H1 (cell line): ENCODE data around the gene HMOX2. TPM values are rescaled to one million over a fixed set of nuclear protein-coding genes. Genes with fewer than 3 reads are reported as not detected.

Experiments used
- CTCF ChIA-PET: fragments of 300-600 bp; sonication (Branson Sonifier 250); formaldehyde crosslinking; loops from one replicate; lab custom pipeline; 2021; ENCODE audit not compliant: partially characterized antibody; lab: Charles Lee
- POLR2A ChIA-PET: fragments of 300-600 bp; sonication (Branson Sonifier 250); formaldehyde crosslinking; loops from one replicate; lab custom pipeline; 2021; ENCODE audit warnings: inconsistent platforms; ENCODE audit not compliant: partially characterized antibody; lab: Charles Lee
- DNase-seq, 2 experiments: peaks; one replicate each; pipeline versions ENCODE4 v3.0.0 to v3.0.0-alpha.2; 2010 to 2022; ENCODE audit warnings: low spot score in 2 of 2, low read depth in 1 of 2, mixed read lengths in 1 of 2
- FAIRE-seq: peaks from 2 replicates; lab custom pipeline; 2011; peaks lifted over from hg19 to GRCh38; lab: Jason Lieb, UNC
- H2AFZ ChIP-seq: 2 replicates; pipeline ENCODE4 v1.8.1; 2012; ENCODE audit warnings: low read length, inconsistent platforms
- H2AK5ac ChIP-seq: 2 replicates; pipeline ENCODE4 v1.6.1; 2013; ENCODE audit warnings: low read depth, low read length
- H2BK120ac ChIP-seq: replicated peaks from 2 replicates; pipeline ENCODE3; 2013; ENCODE audit warnings: low read depth, low read length, inconsistent platforms
- H2BK12ac ChIP-seq: 2 replicates; pipeline ENCODE4 v1.6.1; 2013; ENCODE audit warnings: low read depth, low read length
- H2BK15ac ChIP-seq: 2 replicates; pipeline ENCODE4 v1.6.1; 2013; ENCODE audit warnings: low read length
- H2BK20ac ChIP-seq: 2 replicates; pipeline ENCODE4 v1.6.1; 2013; ENCODE audit warnings: low read length
- H2BK5ac ChIP-seq: 2 replicates; pipeline ENCODE4 v1.6.1; 2013; ENCODE audit warnings: low read depth, low read length
- H3K14ac ChIP-seq: 2 replicates; pipeline ENCODE4 v1.6.1; 2013; ENCODE audit warnings: inconsistent platforms; ENCODE audit not compliant: insufficient read length
- H3K18ac ChIP-seq: 2 replicates; pipeline ENCODE4 v1.6.1; 2013; ENCODE audit warnings: low read length; ENCODE audit errors: extremely low read depth
- H3K23ac ChIP-seq: 2 replicates; pipeline ENCODE4 v1.6.1; 2013; ENCODE audit warnings: inconsistent platforms; ENCODE audit not compliant: insufficient read length
- H3K23me2 ChIP-seq: 2 replicates; pipeline ENCODE4 v1.6.1; 2013; ENCODE audit warnings: low read depth, low read length
- H3K27ac ChIP-seq: 2 replicates; pipeline ENCODE4 v1.6.1; 2011; ENCODE audit warnings: low read depth, low read length, inconsistent platforms
- H3K27me3 ChIP-seq, 4 experiments: replicated peaks in 1 of 4; 1 replicate in 1 of 4; 2 replicates in 3 of 4; pipeline versions ENCODE4 v1.6.1 to v1.8.1; 2011 to 2013; ENCODE audit warnings: low read length in 3 of 4, mild to moderate bottlenecking in 3 of 4, inconsistent platforms in 2 of 4, mixed read lengths in 2 of 4, moderate library complexity in 1 of 4; ENCODE audit not compliant: control insufficient read depth in 3 of 4, insufficient read depth in 3 of 4; ENCODE audit errors: extremely low read depth in 1 of 4
- H3K36me3 ChIP-seq, 4 experiments: 2 replicates each; pipeline versions ENCODE4 v1.6.1 to v1.8.1; 2011 to 2013; ENCODE audit warnings: mild to moderate bottlenecking in 4 of 4, low read length in 3 of 4, moderate library complexity in 2 of 4, control low read depth in 1 of 4, inconsistent platforms in 1 of 4; ENCODE audit not compliant: insufficient read depth in 4 of 4, control insufficient read depth in 2 of 4
- H3K4ac ChIP-seq: replicated peaks from 2 replicates; pipeline ENCODE3; 2013; ENCODE audit warnings: low read length, low read depth, mixed read lengths, inconsistent platforms; ENCODE audit not compliant: insufficient read length
- H3K4me1 ChIP-seq, 4 experiments: replicated peaks in 1 of 4; 1 replicate in 1 of 4; 2 replicates in 3 of 4; pipeline versions ENCODE4 v1.6.1 to v1.8.1; 2011 to 2013; ENCODE audit warnings: low read length in 3 of 4, inconsistent platforms in 2 of 4, mixed read lengths in 1 of 4; ENCODE audit not compliant: insufficient read depth in 4 of 4, control insufficient read depth in 3 of 4
- H3K4me2 ChIP-seq, 2 experiments: 2 replicates each; pipeline versions ENCODE4 v1.6.1 to v1.8.1; 2011 to 2013; ENCODE audit warnings: low read depth in 2 of 2, low read length in 2 of 2, control low read depth in 1 of 2, inconsistent platforms in 1 of 2, mild to moderate bottlenecking in 1 of 2; ENCODE audit not compliant: insufficient read depth in 1 of 2
- H3K4me3 ChIP-seq, 4 experiments: fragments of 200-600, 300-600 bp in 1 of 4; sonication (generic), shearing (Covaris generic), sonication (Bioruptor Twin) in 1 of 4; 2 replicates each; pipeline versions ENCODE4 v1.5.1 to v1.8.1; 2011 to 2016; ENCODE audit warnings: low read length in 4 of 4, low read depth in 3 of 4, control low read depth in 2 of 4, inconsistent platforms in 2 of 4, mild to moderate bottlenecking in 2 of 4, mixed read lengths in 1 of 4, moderate library complexity in 1 of 4; ENCODE audit not compliant: insufficient read depth in 2 of 4; ENCODE audit errors: extremely low read depth in 1 of 4
- H3K56ac ChIP-seq: replicated peaks from 2 replicates; pipeline ENCODE3; 2013; ENCODE audit warnings: low read depth, mild to moderate bottlenecking, mixed read lengths, low read length, inconsistent platforms; ENCODE audit not compliant: insufficient read length
- H3K79me1 ChIP-seq: 2 replicates; pipeline ENCODE4 v1.6.1; 2013; ENCODE audit warnings: low read depth, low read length, control low read depth
- H3K79me2 ChIP-seq, 2 experiments: 2 replicates each; pipeline versions ENCODE4 v1.6.1 to v1.8.1; 2012 to 2013; ENCODE audit warnings: low read length in 2 of 2, mild to moderate bottlenecking in 2 of 2, inconsistent platforms in 1 of 2; ENCODE audit not compliant: insufficient read depth in 2 of 2, control insufficient read depth in 1 of 2
- H3K9ac ChIP-seq, 4 experiments: replicated peaks in 1 of 4; 1 replicate in 1 of 4; 2 replicates in 3 of 4; pipeline versions ENCODE4 v1.6.1 to v1.8.1; 2011 to 2013; ENCODE audit warnings: low read depth in 3 of 4, low read length in 3 of 4, control low read depth in 2 of 4, mild to moderate bottlenecking in 2 of 4, moderate library complexity in 2 of 4, inconsistent platforms in 1 of 4; ENCODE audit errors: extremely low read depth in 1 of 4
- H3K9me3 ChIP-seq, 2 experiments: 2 replicates each; pipeline versions ENCODE4 v1.6.1 to v1.8.1; 2012 to 2013; ENCODE audit warnings: mild to moderate bottlenecking in 2 of 2, moderate library complexity in 2 of 2, control low read depth in 1 of 2, inconsistent platforms in 1 of 2, low read depth in 1 of 2, low read length in 1 of 2, mixed read lengths in 1 of 2; ENCODE audit not compliant: insufficient read depth in 2 of 2
- H4K20me1 ChIP-seq, 2 experiments: replicated peaks in 1 of 2; 2 replicates each; pipeline versions ENCODE3 to v1.8.1; 2011 to 2013; ENCODE audit warnings: inconsistent platforms in 2 of 2, low read length in 2 of 2, mild to moderate bottlenecking in 1 of 2; ENCODE audit not compliant: insufficient read depth in 2 of 2, control insufficient read depth in 1 of 2
- H4K5ac ChIP-seq: 2 replicates; pipeline ENCODE4 v1.6.1; 2013; ENCODE audit warnings: low read length, low read depth, mixed read lengths, inconsistent platforms; ENCODE audit not compliant: insufficient read length
- H4K8ac ChIP-seq: 2 replicates; pipeline ENCODE4 v1.8.0; 2013; ENCODE audit warnings: mild to moderate bottlenecking, moderate library complexity, low read length, inconsistent platforms; ENCODE audit not compliant: insufficient read depth; ENCODE audit errors: extremely low read depth
- H4K91ac ChIP-seq: replicated peaks from 2 replicates; pipeline ENCODE3; 2013; ENCODE audit warnings: low read length, mixed read lengths, inconsistent platforms; ENCODE audit not compliant: insufficient read length
- HDAC2 ChIP-seq, 2 experiments: fragments of 300-600 bp in 1 of 2; sonication (generic) in 1 of 2; IDR thresholded peaks; 2 replicates each; pipeline ENCODE4 v1.6.1; 2011 to 2012; ENCODE audit warnings: low read depth in 2 of 2, low read length in 2 of 2, mild to moderate bottlenecking in 2 of 2, moderate library complexity in 2 of 2, borderline replicate concordance in 1 of 2, inconsistent platforms in 1 of 2
- WGBS, 2 experiments: shearing (Covaris generic) in 1 of 2; methylation state at CpG; one replicate each; pipeline versions ENCODE4 v1.1.6 to v1.1.7; 2013 to 2015; ENCODE audit warnings: low lambda C conversion rate in 2 of 2, mixed read lengths in 2 of 2, inconsistent platforms in 1 of 2, low coverage in 1 of 2, missing lambda C conversion rate in 1 of 2; ENCODE audit not compliant: insufficient replicate concordance in 2 of 2, insufficient coverage in 1 of 2, insufficient read length in 1 of 2; ENCODE audit errors: extremely low coverage in 1 of 2, missing lambda C conversion rate in 1 of 2; 5-methylcytosine and 5-hydroxymethylcytosine counted together
- polyA plus RNA-seq, 7 experiments: library from polyadenylated mRNA; depleted of rRNA in 3 of 7; stranded (reverse) in 5 of 7; unstranded in 2 of 7; fragments of >200 nt in 5 of 7; fragments of 200-250 nt in 2 of 7; gene quantifications; 1 replicate in 5 of 7; 2 replicates in 1 of 7; 4 replicates in 1 of 7; pipeline versions ENCODE4 v1.2.1 to v1.2.3, GENCODE V29; 2011 to 2013; ENCODE audit warnings: missing spikeins in 2 of 7, mixed read lengths in 2 of 7
- total RNA-seq: library from RNA; stranded (reverse); fragmentation: NEBNext Ultra II Directional; extraction: Animal tissue kit (Norgen Biotek cat#: 25700); gene quantifications from 2 replicates; pipeline ENCODE4 v1.2.1, GENCODE V29; 2021

Gene HMOX2
- total and polyA plus RNA-seq, 2 of the 8 experiments (the other 6 are each of a cell fraction or from before 2014, with no cell fraction given): 36.5 to 48.4 TPM

DNA sequence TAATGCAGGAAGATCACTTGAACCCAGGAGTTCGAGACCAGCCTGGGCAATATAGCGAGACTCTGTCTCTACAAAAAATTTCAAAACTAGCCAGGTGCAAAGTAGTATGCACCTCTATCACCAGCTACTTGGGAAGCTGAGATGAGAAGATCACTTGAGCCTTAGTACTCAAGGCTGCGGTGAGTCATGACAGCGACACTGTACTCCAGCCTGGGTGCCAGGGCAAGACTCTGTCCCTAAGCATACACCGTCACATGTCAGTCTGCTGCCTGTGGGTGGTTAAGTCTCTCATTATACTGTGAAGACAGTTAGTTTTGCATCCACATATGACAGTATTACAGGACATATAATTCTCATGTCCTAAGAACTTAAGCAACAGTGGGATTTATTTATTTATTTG is 23.5 kb upstream of the HMOX2 start:
- Histone ChIP-seq H3K79me2 (no peaks in the 10 kb centered on the region), H3K56ac (no peak overlapping the region), H3K14ac (no peak overlapping the region), H3K4me1 (no peaks in the 10 kb centered on the region), H2AFZ (no peak overlapping the region), H3K23ac (no peak overlapping the region), H3K27ac (no peak overlapping the region), H3K23me2 (no peaks in the 10 kb centered on the region), H2BK12ac (no peak overlapping the region), H3K27me3 (no peaks in the 10 kb centered on the region), H4K5ac (no peak overlapping the region), H3K4me3 (no peak overlapping the region), H3K9ac (no peak overlapping the region), H3K9me3 (no peaks in the 10 kb centered on the region), H4K8ac (no peak overlapping the region), H2AK5ac (no peak overlapping the region), H4K91ac (no peak overlapping the region), H4K20me1 (peaks cover 4 to 13% of the 10 kb centered on the region in 2 experiments), H3K18ac (no peak overlapping the region), H3K4ac (no peak overlapping the region), H3K36me3 (peaks cover 14 to 64% (median 28%) of the 10 kb centered on the region in 4 experiments), H2BK15ac (no peak overlapping the region), H2BK5ac (no peak overlapping the region), H2BK120ac (no peak overlapping the region), H2BK20ac (no peak overlapping the region), H3K79me1 (no peaks in the 10 kb centered on the region; the same call in 1 of the 2 replicates), H3K4me2 (no peak overlapping the region)
- DNase-seq (no peak), FAIRE-seq (no peak)
- 96% methylated on average over 5 of the region's 5 CpGs; no CpG with 5 or more reads in 1 of the 2 experiments for WGBS, 2 experiments
- CTCF ChIA-PET: interaction anchor here (0.9 to 2.4 kb wide), 2 partner anchors 133 to 235 kb away, joined by 3 to 6 read pairs; no protein-coding TSS in a partner anchor
- TF ChIP-seq HDAC2 (IDR thresholded peaks at IDR 0.05; ENCODE audit: borderline replicate concordance in 1 of 2, low read depth in 2 of 2, low read length in 2 of 2): no peak
- POLR2A ChIA-PET: interaction anchor here (7.5 to 21.6 kb wide), 2 partner anchors 8 to 19 kb away, joined by 73 to 257 read pairs; partner anchors contain the start of genes HMOX2 and NMRAL1
